A673 (cell line): ENCODE measurements around the gene SUN1. TPM values are rescaled to one million over a fixed set of nuclear protein-coding genes. Genes with fewer than 3 reads are reported as not detected.
A peak's percentile ranks its signal among the peaks of the same experiment; 100 is the strongest.
"Not testable (repeated sequence)": the region's sequence is repeated elsewhere in the genome, so short reads cannot be mapped to it uniquely, and the experiment has no call there.

Source experiments
- BruUV-seq: library from RNA; stranded (reverse); fragments of 400-500 nt; replicated peaks from 2 replicates; lab custom pipeline; 2021; lab: Mats Ljungman, UMichigan
- CTCF ChIA-PET: fragments of 300-600 bp; sonication (Branson Sonifier 250); formaldehyde crosslinking; loops from one replicate; lab custom pipeline; 2022; ENCODE audit warnings: antibody characterized with exemption; lab: Charles Lee
- POLR2A ChIA-PET: fragments of 300-600 bp; sonication (Branson Sonifier 250); formaldehyde crosslinking; loops from one replicate; lab custom pipeline; 2022; ENCODE audit warnings: antibody characterized with exemption; ENCODE audit not compliant: low non-redundant PET; lab: Charles Lee
- DNase-seq: peaks from one replicate; pipeline ENCODE4 v3.0.0-alpha.2; 2015; ENCODE audit warnings: low spot score
- H3K27ac ChIP-seq: fragments of 200-600 bp; sonication (generic); 2 replicates; pipeline ENCODE4 v1.5.1; 2016; ENCODE audit warnings: mixed run types, low read depth, mild to moderate bottlenecking, mixed read lengths, antibody characterized with exemption, low read length; ENCODE audit not compliant: poor library complexity, severe bottlenecking
- H3K27me3 ChIP-seq: fragments of 200-600 bp; sonication (generic); replicated peaks from 2 replicates; pipeline ENCODE4 v1.6.1; 2017; ENCODE audit warnings: mixed run types, low read depth, mild to moderate bottlenecking, mixed read lengths, antibody characterized with exemption, low read length; ENCODE audit not compliant: insufficient read depth, poor library complexity
- H3K36me3 ChIP-seq: fragments of 200-600 bp; sonication (generic); 2 replicates; pipeline ENCODE4 v1.6.1; 2016; ENCODE audit warnings: mixed run types, mild to moderate bottlenecking, mixed read lengths, antibody characterized with exemption, low read length; ENCODE audit not compliant: insufficient read depth, poor library complexity, severe bottlenecking
- H3K4me1 ChIP-seq: fragments of 200-600 bp; sonication (generic); 2 replicates; pipeline ENCODE4 v1.6.1; 2017; ENCODE audit warnings: mixed run types, mild to moderate bottlenecking, mixed read lengths, antibody characterized with exemption, low read length; ENCODE audit not compliant: insufficient read depth, poor library complexity, severe bottlenecking
- H3K4me3 ChIP-seq: fragments of 200-600 bp; sonication (generic); 2 replicates; pipeline ENCODE4 v1.5.1; 2016; ENCODE audit warnings: low read depth, mixed run types, mild to moderate bottlenecking, mixed read lengths, low read length; ENCODE audit not compliant: poor library complexity, severe bottlenecking
- H3K9me3 ChIP-seq: fragments of 200-600 bp; sonication (generic); 2 replicates; pipeline ENCODE4 v1.6.1; 2016; ENCODE audit warnings: mixed run types, low read depth, mild to moderate bottlenecking, mixed read lengths, antibody characterized with exemption, low read length; ENCODE audit not compliant: poor library complexity, severe bottlenecking
- CTCF ChIP-seq: fragments of 300-800, 200-600 bp; sonication (generic); conservative IDR thresholded peaks from 2 replicates; pipeline ENCODE4 v1.5.1; 2017; ENCODE audit warnings: low read depth, mild to moderate bottlenecking, antibody characterized with exemption, low read length, moderate library complexity, mixed read lengths
- EZH2 ChIP-seq: fragments of 200-600 bp; sonication (generic); IDR thresholded peaks from 2 replicates; pipeline ENCODE4 v1.6.1; 2017; ENCODE audit warnings: borderline replicate concordance, low read depth, mild to moderate bottlenecking, mixed read lengths, antibody characterized with exemption, low read length; ENCODE audit not compliant: poor library complexity, severe bottlenecking
- intact Hi-C: fragments of 100-400 bp; cut with micrococcal nuclease; formaldehyde crosslinking; loops from one replicate; pipeline ENCODE4 v1.10.0; 2022; ENCODE audit not compliant: unreplicated experiment
- total RNA-seq: library from RNA; stranded (reverse); gene quantifications from 2 replicates; pipeline ENCODE4 v1.2.3, GENCODE V29; 2021

SUN1 gene
- total RNA-seq, 1 experiment from 2014 or later = 189 TPM

GRCh38 chr7:907158-907980, 75.1 kb downstream of the SUN1 start:
- Histone ChIP-seq H3K36me3 (no peaks in the 10 kb centered on the region), H3K4me1 (peaks cover 17% of the 10 kb centered on the region), H3K27me3 (peaks cover 11% of the 10 kb centered on the region), H3K4me3 (no peak overlapping the region), H3K9me3 (no peaks in the 10 kb centered on the region), H3K27ac (no peak overlapping the region)
- no TSS peak for BruUV-seq
- no peak for TF ChIP-seq EZH2
- no peak for TF ChIP-seq CTCF
- no peak for DNase-seq
- ChIA-PET CTCF (interaction anchor here (0.6 kb wide), 1 partner anchor 57 kb away, joined by 3 read pairs; no protein-coding TSS in a partner anchor), POLR2A (no interaction called here)
- intact Hi-C loops = loop anchor here (5.0 kb wide), 1 partner anchor 275 kb away; no protein-coding TSS in a partner anchor

- TF ChIP-seq EZH2 (no peak), CTCF (no peak)
- ChIA-PET POLR2A (no interaction called here), CTCF (no interaction called here)
- Histone ChIP-seq H3K9me3 (no peaks in the 10 kb centered on the region), H3K4me3 (no peak overlapping the region), H3K36me3 (no peaks in the 10 kb centered on the region), H3K27me3 (peaks cover 11% of the 10 kb centered on the region), H3K27ac (no peak overlapping the region), H3K4me1 (peaks cover 17% of the 10 kb centered on the region)
- no TSS peak for BruUV-seq
- no peak for DNase-seq
- intact Hi-C loops = loop anchor here (5.0 kb wide), 1 partner anchor 274 kb away; no protein-coding TSS in a partner anchor
Observed at GRCh38 chr7:908159-908581, 75.9 kb downstream of the SUN1 start.

- Histone ChIP-seq H3K27me3 (peaks cover 11% of the 10 kb centered on the region), H3K4me1 (peaks cover 17% of the 10 kb centered on the region), H3K4me3 (peak overlapping the region; percentile 38)
- H3K36me3 ChIP-seq, BruUV-seq, POLR2A ChIA-PET, H3K9me3 ChIP-seq, H3K27ac ChIP-seq, CTCF ChIA-PET: not testable (repeated sequence)
- intact Hi-C loops = loop anchor here (5.0 kb wide), 1 partner anchor 274 kb away; no protein-coding TSS in a partner anchor
- DNase-seq = peak; percentile 64
- TF ChIP-seq CTCF = peak; percentile 70
Observed at GRCh38 chr7:908591-909357, 76.5 kb downstream of the SUN1 start.
